ENCODE measurements around the gene S100Z. TPM values are rescaled to one million over a fixed set of nuclear protein-coding genes. Genes with fewer than 3 reads are reported as not detected.

Gene S100Z
- total RNA-seq, 1 experiment from 2014 or later: not detected

DNA sequence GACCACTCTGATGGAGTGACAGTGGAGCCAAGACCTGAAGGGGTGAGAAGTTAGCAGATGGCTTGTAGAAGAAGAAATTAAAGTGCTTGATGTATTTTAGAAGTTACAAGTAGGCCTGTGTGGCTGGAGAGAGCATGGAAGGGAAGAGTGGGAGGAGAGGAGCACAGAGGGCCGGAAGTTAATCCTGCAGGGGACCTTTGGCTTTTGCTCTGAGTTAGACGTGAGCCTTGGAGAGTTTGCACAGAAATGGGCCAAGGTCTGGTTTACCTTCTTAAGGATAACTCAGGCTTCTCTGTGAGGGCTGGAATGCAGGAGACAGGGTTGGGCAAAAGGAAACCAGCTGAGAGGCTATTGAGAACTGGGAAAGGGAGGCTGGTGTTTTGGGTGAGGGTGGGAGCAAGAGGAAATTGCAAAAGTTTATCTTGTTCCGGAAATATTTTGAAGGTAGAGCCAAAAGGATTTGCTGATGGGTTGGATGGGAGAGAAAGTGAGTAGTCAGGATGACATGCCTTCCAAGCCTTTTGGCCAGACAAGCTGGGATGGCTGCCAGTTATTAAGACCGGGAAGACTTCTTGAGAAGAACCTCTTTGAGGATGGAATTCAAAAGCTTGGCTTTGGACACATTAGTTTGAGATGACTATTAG is 48.5 kb upstream of the S100Z start:
- Histone ChIP-seq H3K4me3 (ENCODE audit: low read depth in 2 of 2, low read length in 2 of 2) (no peak overlapping the region), H3K9me3 (ENCODE audit: control insufficient read depth, insufficient read depth, low read depth, low read length) (no peaks in the 10 kb centered on the region), H3K27me3 (ENCODE audit: control insufficient read depth, insufficient read depth, low read length) (no peaks in the 10 kb centered on the region), H3K36me3 (ENCODE audit: control insufficient read depth, insufficient read depth, low read length) (no peaks in the 10 kb centered on the region), H3K4me1 (ENCODE audit: control insufficient read depth, insufficient read depth, low read length) (peaks cover 20% of the 10 kb centered on the region), H3K27ac (ENCODE audit: low read length) (peak overlapping the region; percentile 4; the same call in 1 of the 2 replicates)
- no peak for TF ChIP-seq TCF7L2 (IDR thresholded peaks at IDR 0.05; ENCODE audit: low read depth, low read length)
- TF ChIP-seq, protein P1, sequence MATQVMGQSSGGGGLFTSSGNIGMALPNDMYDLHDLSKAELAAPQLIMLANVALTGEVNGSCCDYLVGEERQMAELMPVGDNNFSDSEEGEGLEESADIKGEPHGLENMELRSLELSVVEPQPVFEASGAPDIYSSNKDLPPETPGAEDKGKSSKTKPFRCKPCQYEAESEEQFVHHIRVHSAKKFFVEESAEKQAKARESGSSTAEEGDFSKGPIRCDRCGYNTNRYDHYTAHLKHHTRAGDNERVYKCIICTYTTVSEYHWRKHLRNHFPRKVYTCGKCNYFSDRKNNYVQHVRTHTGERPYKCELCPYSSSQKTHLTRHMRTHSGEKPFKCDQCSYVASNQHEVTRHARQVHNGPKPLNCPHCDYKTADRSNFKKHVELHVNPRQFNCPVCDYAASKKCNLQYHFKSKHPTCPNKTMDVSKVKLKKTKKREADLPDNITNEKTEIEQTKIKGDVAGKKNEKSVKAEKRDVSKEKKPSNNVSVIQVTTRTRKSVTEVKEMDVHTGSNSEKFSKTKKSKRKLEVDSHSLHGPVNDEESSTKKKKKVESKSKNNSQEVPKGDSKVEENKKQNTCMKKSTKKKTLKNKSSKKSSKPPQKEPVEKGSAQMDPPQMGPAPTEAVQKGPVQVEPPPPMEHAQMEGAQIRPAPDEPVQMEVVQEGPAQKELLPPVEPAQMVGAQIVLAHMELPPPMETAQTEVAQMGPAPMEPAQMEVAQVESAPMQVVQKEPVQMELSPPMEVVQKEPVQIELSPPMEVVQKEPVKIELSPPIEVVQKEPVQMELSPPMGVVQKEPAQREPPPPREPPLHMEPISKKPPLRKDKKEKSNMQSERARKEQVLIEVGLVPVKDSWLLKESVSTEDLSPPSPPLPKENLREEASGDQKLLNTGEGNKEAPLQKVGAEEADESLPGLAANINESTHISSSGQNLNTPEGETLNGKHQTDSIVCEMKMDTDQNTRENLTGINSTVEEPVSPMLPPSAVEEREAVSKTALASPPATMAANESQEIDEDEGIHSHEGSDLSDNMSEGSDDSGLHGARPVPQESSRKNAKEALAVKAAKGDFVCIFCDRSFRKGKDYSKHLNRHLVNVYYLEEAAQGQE (IDR thresholded peaks at IDR 0.05; ENCODE audit: insufficient read depth in 1 of 2, low read depth in 2 of 2, low read length in 1 of 2): no peak
- TF ChIP-seq SIN3A (IDR thresholded peaks at IDR 0.05; ENCODE audit: borderline replicate concordance, insufficient read depth, low read depth, low read length): no peak
- TF ChIP-seq, protein P2, sequence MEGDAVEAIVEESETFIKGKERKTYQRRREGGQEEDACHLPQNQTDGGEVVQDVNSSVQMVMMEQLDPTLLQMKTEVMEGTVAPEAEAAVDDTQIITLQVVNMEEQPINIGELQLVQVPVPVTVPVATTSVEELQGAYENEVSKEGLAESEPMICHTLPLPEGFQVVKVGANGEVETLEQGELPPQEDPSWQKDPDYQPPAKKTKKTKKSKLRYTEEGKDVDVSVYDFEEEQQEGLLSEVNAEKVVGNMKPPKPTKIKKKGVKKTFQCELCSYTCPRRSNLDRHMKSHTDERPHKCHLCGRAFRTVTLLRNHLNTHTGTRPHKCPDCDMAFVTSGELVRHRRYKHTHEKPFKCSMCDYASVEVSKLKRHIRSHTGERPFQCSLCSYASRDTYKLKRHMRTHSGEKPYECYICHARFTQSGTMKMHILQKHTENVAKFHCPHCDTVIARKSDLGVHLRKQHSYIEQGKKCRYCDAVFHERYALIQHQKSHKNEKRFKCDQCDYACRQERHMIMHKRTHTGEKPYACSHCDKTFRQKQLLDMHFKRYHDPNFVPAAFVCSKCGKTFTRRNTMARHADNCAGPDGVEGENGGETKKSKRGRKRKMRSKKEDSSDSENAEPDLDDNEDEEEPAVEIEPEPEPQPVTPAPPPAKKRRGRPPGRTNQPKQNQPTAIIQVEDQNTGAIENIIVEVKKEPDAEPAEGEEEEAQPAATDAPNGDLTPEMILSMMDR (IDR thresholded peaks at IDR 0.05): no peak
- TF ChIP-seq POLR2AphosphoS5 (IDR thresholded peaks at IDR 0.05; ENCODE audit: low read depth, low read length): no peak
- in situ Hi-C loops (cut with HindIII; ENCODE audit: low pct_unique_long_range_greater_than_20kb, low sequenced_read_pairs) (no loop called here), intact Hi-C loops (cut with micrococcal nuclease; ENCODE audit: unreplicated experiment) (no loop called here)
- POLR2A ChIA-PET: no interaction called here
- ATAC-seq (no peak), DNase-seq (ENCODE audit: low read depth, low spot score) (no peak)
- BruUV-seq (replicated peaks): no TSS peak
- CTCF ChIA-PET: no interaction called here

DNA sequence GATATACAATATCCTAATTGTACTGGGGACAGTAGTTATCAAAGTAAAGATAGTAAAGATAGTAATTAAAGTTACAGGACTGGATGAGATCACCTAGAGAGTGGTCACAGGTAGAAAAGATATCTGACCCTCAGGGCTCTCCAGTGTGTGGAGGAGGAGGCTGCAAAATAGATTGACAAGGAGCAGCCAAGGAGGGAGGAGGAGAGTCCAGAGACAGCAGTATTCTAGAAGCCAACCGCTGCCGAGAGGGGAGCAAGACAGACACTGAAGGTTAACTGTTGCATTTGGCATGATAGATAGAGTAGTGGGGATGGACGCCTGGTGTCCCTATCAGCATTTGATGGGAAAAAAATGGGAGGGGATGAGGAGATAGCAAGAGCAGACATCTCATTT is 48.0 kb upstream of the S100Z start:
- POLR2A ChIA-PET: no interaction called here
- Histone ChIP-seq H3K9me3 (ENCODE audit: control insufficient read depth, insufficient read depth, low read depth, low read length) (no peaks in the 10 kb centered on the region), H3K4me3 (ENCODE audit: low read depth in 2 of 2, low read length in 2 of 2) (no peak overlapping the region), H3K27me3 (ENCODE audit: control insufficient read depth, insufficient read depth, low read length) (no peaks in the 10 kb centered on the region), H3K4me1 (ENCODE audit: control insufficient read depth, insufficient read depth, low read length) (peaks cover 22% of the 10 kb centered on the region), H3K36me3 (ENCODE audit: control insufficient read depth, insufficient read depth, low read length) (no peaks in the 10 kb centered on the region), H3K27ac (ENCODE audit: low read length) (no peak overlapping the region)
- no TSS peak for BruUV-seq (replicated peaks)
- no peak for DNase-seq (ENCODE audit: low read depth, low spot score)
- no peak for ATAC-seq
- CTCF ChIA-PET: no interaction called here
- TF ChIP-seq, protein P1 (IDR thresholded peaks at IDR 0.05; ENCODE audit: insufficient read depth in 1 of 2, low read depth in 2 of 2, low read length in 1 of 2): no peak
- TF ChIP-seq SIN3A (IDR thresholded peaks at IDR 0.05; ENCODE audit: borderline replicate concordance, insufficient read depth, low read depth, low read length): no peak
- TF ChIP-seq, protein P2 (IDR thresholded peaks at IDR 0.05): no peak
- TF ChIP-seq TCF7L2 (IDR thresholded peaks at IDR 0.05; ENCODE audit: low read depth, low read length): no peak
- TF ChIP-seq POLR2AphosphoS5 (IDR thresholded peaks at IDR 0.05; ENCODE audit: low read depth, low read length): no peak
- in situ Hi-C loops (cut with HindIII; ENCODE audit: low pct_unique_long_range_greater_than_20kb, low sequenced_read_pairs) (no loop called here), intact Hi-C loops (cut with micrococcal nuclease; ENCODE audit: unreplicated experiment) (no loop called here)

Measured in Panc1 (cell line).